ENCODE measurements around the gene TBL2. TPM values are rescaled to one million over a fixed set of nuclear protein-coding genes. Genes with fewer than 3 reads are reported as not detected.
"Not testable (repeated sequence)": the region's sequence is repeated elsewhere in the genome, so short reads cannot be mapped to it uniquely, and the experiment has no call there.

The TBL2 gene
- total and polyA plus RNA-seq, 2 experiments from 2014 or later: 65.3 to 80.3 TPM

DNA sequence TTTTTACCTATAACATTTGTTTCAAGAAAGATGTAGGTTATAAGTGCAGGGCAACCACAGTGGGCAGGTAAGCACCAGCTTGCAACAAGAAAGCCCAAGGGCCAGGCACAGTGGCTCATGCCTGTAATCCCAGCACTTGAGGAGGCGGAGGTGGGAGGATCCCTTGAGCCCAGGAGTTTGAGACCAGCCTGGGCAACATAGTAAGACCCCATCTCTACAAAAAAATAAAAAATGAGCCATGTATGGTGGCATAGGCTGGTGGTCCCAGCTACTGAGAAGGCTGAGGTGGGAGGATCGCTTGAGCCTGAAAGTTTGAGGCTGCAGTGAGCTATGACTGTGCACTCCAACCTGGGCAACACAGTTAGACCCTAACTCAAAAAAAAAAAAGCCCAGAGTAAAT is 33.7 kb downstream of the TBL2 start:
- no peak overlapping the region for H3K4me3 ChIP-seq
- no peak for DNase-seq (ENCODE audit: low read depth in 1 of 2, low spot score in 1 of 2)
- H3K36me3 ChIP-seq: peaks cover 25% of the 10 kb centered on the region
- H3K4me1 ChIP-seq (ENCODE audit: low read depth): no peaks in the 10 kb centered on the region
- H3K27ac ChIP-seq: no peak overlapping the region
- TF ChIP-seq, protein P1, sequence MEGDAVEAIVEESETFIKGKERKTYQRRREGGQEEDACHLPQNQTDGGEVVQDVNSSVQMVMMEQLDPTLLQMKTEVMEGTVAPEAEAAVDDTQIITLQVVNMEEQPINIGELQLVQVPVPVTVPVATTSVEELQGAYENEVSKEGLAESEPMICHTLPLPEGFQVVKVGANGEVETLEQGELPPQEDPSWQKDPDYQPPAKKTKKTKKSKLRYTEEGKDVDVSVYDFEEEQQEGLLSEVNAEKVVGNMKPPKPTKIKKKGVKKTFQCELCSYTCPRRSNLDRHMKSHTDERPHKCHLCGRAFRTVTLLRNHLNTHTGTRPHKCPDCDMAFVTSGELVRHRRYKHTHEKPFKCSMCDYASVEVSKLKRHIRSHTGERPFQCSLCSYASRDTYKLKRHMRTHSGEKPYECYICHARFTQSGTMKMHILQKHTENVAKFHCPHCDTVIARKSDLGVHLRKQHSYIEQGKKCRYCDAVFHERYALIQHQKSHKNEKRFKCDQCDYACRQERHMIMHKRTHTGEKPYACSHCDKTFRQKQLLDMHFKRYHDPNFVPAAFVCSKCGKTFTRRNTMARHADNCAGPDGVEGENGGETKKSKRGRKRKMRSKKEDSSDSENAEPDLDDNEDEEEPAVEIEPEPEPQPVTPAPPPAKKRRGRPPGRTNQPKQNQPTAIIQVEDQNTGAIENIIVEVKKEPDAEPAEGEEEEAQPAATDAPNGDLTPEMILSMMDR (IDR thresholded peaks at IDR 0.05; ENCODE audit: low read depth, low read length): no peak
- H3K27me3 ChIP-seq: no peaks in the 10 kb centered on the region
- H3K9me3 ChIP-seq (ENCODE audit: low read depth): no peaks in the 10 kb centered on the region

DNA sequence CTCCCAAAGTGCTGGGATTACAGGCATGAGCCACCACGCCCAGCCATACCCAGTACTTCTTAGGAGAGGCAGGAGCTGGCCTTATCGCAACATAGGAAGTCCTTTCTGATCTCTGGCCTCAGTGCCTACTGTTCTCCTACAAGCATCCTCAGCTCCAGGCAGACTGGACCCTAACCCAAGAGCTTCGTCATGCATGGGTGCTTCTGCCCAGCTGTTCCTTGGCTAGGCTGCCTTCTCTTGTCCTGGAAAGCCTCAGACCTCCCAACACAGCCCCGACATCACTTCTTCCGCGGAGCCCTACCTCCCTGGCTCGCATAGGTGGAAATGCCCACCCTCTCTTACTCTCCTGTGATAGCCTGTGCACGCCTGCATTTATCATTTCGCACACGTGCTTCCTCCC is 36.7 kb downstream of the TBL2 start:
- no peaks in the 10 kb centered on the region for H3K4me1 ChIP-seq (ENCODE audit: low read depth)
- peaks cover 46% of the 10 kb centered on the region for H3K36me3 ChIP-seq
- no peak overlapping the region for H3K27ac ChIP-seq
- H3K27me3 ChIP-seq: no peaks in the 10 kb centered on the region
- no peak overlapping the region for H3K4me3 ChIP-seq
- H3K9me3 ChIP-seq (ENCODE audit: low read depth): no peaks in the 10 kb centered on the region
- no peak for DNase-seq (ENCODE audit: low read depth in 1 of 2, low spot score in 1 of 2)
- TF ChIP-seq, protein P1 (IDR thresholded peaks at IDR 0.05; ENCODE audit: low read depth, low read length): no peak

GRCh38 chr7:73539709-73540108 is 38.7 kb downstream of the TBL2 start:
- Histone ChIP-seq H3K9me3 (ENCODE audit: low read depth) (no peaks in the 10 kb centered on the region), H3K27ac (no peak overlapping the region), H3K4me1 (ENCODE audit: low read depth) (no peaks in the 10 kb centered on the region), H3K36me3 (peaks cover 47% of the 10 kb centered on the region), H3K4me3 (no peak overlapping the region), H3K27me3 (no peaks in the 10 kb centered on the region)
- no peak for DNase-seq (ENCODE audit: low read depth in 1 of 2, low spot score in 1 of 2)
- TF ChIP-seq, protein P1 (IDR thresholded peaks at IDR 0.05; ENCODE audit: low read depth, low read length): no peak

DNA sequence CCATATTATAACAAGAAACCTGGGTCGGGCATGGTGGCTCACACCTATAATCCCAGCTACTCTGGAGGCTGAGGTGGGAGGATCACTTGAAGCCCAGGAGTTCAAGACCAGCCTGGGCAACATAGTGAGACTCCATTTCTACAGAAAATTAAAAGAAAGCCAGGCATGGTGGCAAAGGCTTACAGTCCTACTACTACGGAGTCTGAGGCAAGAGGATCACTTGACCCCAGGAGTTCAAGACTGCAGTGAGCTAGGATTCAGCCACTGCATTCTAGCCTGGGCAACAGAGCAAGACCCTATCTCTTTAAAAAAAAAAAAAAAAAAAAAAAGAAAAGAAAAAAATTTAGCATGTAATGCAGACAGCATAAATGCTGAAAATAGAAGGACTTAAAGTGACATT is 39.9 kb downstream of the TBL2 start:
- H3K27ac ChIP-seq; H3K27me3 ChIP-seq; H3K4me3 ChIP-seq; H3K9me3 ChIP-seq (ENCODE audit: low read depth); DNase-seq (ENCODE audit: low read depth in 1 of 2, low spot score in 1 of 2); H3K4me1 ChIP-seq (ENCODE audit: low read depth): not testable (repeated sequence)
- peaks cover 47% of the 10 kb centered on the region for H3K36me3 ChIP-seq

DNA sequence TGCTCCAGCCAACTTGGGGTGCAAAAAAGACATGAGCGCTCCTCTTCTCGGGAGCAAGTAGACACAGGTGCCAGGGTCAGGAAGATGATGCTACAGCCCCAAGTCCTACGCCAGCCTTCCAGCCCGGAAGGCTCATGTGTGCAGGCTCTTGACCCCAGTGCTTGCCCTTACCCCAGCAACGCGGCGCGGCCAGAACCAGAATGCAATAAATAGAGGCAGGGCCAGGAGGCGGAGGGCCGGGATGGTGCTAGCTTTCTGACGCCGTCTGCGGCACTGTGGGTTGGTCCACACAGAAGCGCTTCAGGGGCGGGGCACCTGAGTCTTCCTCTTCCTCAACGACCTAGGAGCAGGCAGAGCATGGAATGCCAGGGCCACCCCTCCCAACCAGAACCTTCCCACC is 41.3 kb downstream of the TBL2 start:
- no peak for DNase-seq (ENCODE audit: low read depth in 1 of 2, low spot score in 1 of 2)
- peaks cover 36% of the 10 kb centered on the region for H3K36me3 ChIP-seq
- no peaks in the 10 kb centered on the region for H3K27me3 ChIP-seq
- no peaks in the 10 kb centered on the region for H3K4me1 ChIP-seq (ENCODE audit: low read depth)
- H3K9me3 ChIP-seq (ENCODE audit: low read depth): no peaks in the 10 kb centered on the region
- no peak overlapping the region for H3K4me3 ChIP-seq
- TF ChIP-seq, protein P1 (IDR thresholded peaks at IDR 0.05; ENCODE audit: low read depth, low read length): no peak
- H3K27ac ChIP-seq: no peak overlapping the region

DNA sequence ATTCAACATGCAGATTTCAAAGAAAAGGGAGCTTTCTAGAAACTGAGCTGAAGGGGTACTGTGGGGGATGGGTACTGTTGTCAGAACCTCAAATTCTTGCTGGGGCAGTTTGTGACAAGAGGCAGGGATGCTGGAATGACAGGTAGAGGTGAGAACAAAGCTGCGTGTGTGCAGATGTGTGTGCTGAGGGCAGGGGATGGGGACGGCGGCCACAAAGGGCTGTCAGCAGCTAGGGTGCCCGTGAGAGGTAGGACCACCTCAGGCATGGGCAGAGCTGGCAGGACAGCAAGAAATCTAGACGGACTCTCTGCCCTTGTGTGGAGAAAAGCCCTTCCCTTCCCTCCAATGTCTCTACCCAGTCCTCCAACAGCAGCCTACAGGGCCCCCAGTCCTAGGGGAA is 41.9 kb downstream of the TBL2 start:
- Histone ChIP-seq H3K36me3 (peaks cover 32% of the 10 kb centered on the region), H3K9me3 (ENCODE audit: low read depth) (no peaks in the 10 kb centered on the region), H3K27me3 (no peaks in the 10 kb centered on the region), H3K4me3 (no peak overlapping the region), H3K4me1 (ENCODE audit: low read depth) (no peaks in the 10 kb centered on the region), H3K27ac (peak overlapping the region; percentile 13)
- TF ChIP-seq, protein P1 (IDR thresholded peaks at IDR 0.05; ENCODE audit: low read depth, low read length): no peak
- DNase-seq (ENCODE audit: low read depth in 1 of 2, low spot score in 1 of 2): no peak

DNA sequence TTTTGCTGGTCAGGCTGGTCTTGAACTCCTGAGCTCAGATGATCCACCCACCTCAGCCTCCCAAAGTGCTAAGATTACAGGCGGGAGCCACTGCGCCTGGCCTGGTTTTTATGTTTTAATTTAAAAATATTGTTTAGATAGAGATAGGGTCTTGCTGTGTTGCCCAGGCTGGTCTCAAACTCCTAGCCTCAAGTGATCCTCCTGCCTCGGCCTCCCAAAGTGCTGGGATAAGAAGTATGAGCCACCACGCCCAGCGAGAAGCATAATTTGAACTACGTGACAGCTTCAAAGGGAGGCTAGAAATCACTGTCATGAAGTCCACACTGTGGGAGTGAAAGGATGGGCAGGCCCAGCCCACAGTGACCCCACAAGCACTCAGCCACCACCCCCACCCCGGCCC is 42.5 kb downstream of the TBL2 start:
- peaks cover 32% of the 10 kb centered on the region for H3K36me3 ChIP-seq
- H3K27me3 ChIP-seq: not testable (repeated sequence)

More for the DNA sequence above, 42.5 kb downstream of the TBL2 start:
- H3K27ac ChIP-seq; H3K9me3 ChIP-seq (ENCODE audit: low read depth); DNase-seq (ENCODE audit: low read depth in 1 of 2, low spot score in 1 of 2); H3K4me3 ChIP-seq; H3K4me1 ChIP-seq (ENCODE audit: low read depth): not testable (repeated sequence)
